Loucy (cell line): Measurements from ENCODE around the gene SECISBP2.

ENCODE experiments used
- H2AFZ ChIP-seq: fragments of 200-600 bp; sonication (generic); 2 replicates; pipeline ENCODE4 v1.6.0; 2016; ENCODE audit warnings: antibody characterized with exemption, mild to moderate bottlenecking, low read length, moderate library complexity
- H3F3A ChIP-seq: fragments of 200-600 bp; 2 replicates; pipeline ENCODE4 v1.6.0; 2016; ENCODE audit warnings: antibody characterized with exemption, low read depth, mild to moderate bottlenecking
- H3K27me3 ChIP-seq: fragments of 200-600 bp; sonication (generic); 2 replicates; pipeline ENCODE4 v1.6.1; 2014; ENCODE audit warnings: low read length, mild to moderate bottlenecking; ENCODE audit not compliant: insufficient read depth, poor library complexity, severe bottlenecking
- H3K36me3 ChIP-seq: fragments of 200-600 bp; sonication (generic); 2 replicates; pipeline ENCODE4 v1.6.1; 2016; ENCODE audit warnings: low read length; ENCODE audit not compliant: insufficient read depth
- H3K4me1 ChIP-seq: fragments of 200-600 bp; sonication (generic); 2 replicates; pipeline ENCODE4 v1.5.1; 2014; ENCODE audit warnings: low read length, mild to moderate bottlenecking; ENCODE audit not compliant: insufficient read depth, poor library complexity, severe bottlenecking
- H3K4me2 ChIP-seq: fragments of 200-600 bp; sonication (generic); 2 replicates; pipeline ENCODE4 v1.6.0; 2014; ENCODE audit warnings: antibody characterized with exemption, low read length, low read depth, mild to moderate bottlenecking; ENCODE audit not compliant: poor library complexity, severe bottlenecking
- H3K4me3 ChIP-seq: fragments of 200-600 bp; sonication (generic); 2 replicates; pipeline ENCODE4 v1.5.1; 2014; ENCODE audit warnings: low read length, mild to moderate bottlenecking, mixed read lengths; ENCODE audit not compliant: poor library complexity, severe bottlenecking
- H3K79me2 ChIP-seq: fragments of 200-600 bp; sonication (generic); 2 replicates; pipeline ENCODE4 v1.6.1; 2014; ENCODE audit warnings: low read length; ENCODE audit not compliant: insufficient read depth
- H3K9ac ChIP-seq: fragments of 200-600 bp; sonication (generic); 2 replicates; pipeline ENCODE4 v1.6.0; 2014; ENCODE audit warnings: mild to moderate bottlenecking, low read depth, low read length, moderate library complexity; ENCODE audit not compliant: poor library complexity, severe bottlenecking
- H3K9me2 ChIP-seq: fragments of 200-600 bp; sonication (generic); replicated peaks from 2 replicates; pipeline ENCODE4 v1.6.1; 2016; ENCODE audit warnings: low read depth, low read length, mixed read lengths
- H3K9me3 ChIP-seq: fragments of 200-600 bp; sonication (generic); 2 replicates; pipeline ENCODE4 v1.6.1; 2014; ENCODE audit warnings: mild to moderate bottlenecking, antibody characterized with exemption, low read length, low read depth; ENCODE audit not compliant: insufficient read depth
- H4K20me1 ChIP-seq: fragments of 200-600 bp; sonication (generic); 2 replicates; pipeline ENCODE4 v1.6.0; 2014; ENCODE audit warnings: antibody characterized with exemption, low read length, mild to moderate bottlenecking; ENCODE audit not compliant: insufficient read depth, poor library complexity, severe bottlenecking
- CTCF ChIP-seq: fragments of 200-600 bp; sonication (generic); conservative IDR thresholded peaks from 2 replicates; pipeline ENCODE4 v1.5.1; 2014; ENCODE audit warnings: mild to moderate bottlenecking, antibody characterized with exemption, low read length
- EZH2phosphoT487 ChIP-seq: fragments of 200-600 bp; IDR thresholded peaks from 2 replicates; pipeline ENCODE4 v1.6.1; 2018; ENCODE audit warnings: antibody characterized with exemption, mild to moderate bottlenecking, moderate library complexity, borderline replicate concordance

The SECISBP2 gene

GRCh38 chr9:89402695-89403427 lies 84.6 kb downstream of the SECISBP2 start:
- Histone ChIP-seq H2AFZ (no peak overlapping the region), H3K27me3 (no peaks in the 10 kb centered on the region), H3K9me2 (no peaks in the 10 kb centered on the region), H4K20me1 (peaks cover 13% of the 10 kb centered on the region), H3K4me3 (no peak overlapping the region), H3K4me2 (no peak overlapping the region), H3K79me2 (peaks cover 54% of the 10 kb centered on the region), H3K4me1 (peaks cover 45% of the 10 kb centered on the region), H3K9me3 (no peaks in the 10 kb centered on the region), H3K9ac (no peak overlapping the region), H3F3A (peaks cover 2% of the 10 kb centered on the region; the same call in 1 of the 2 replicates), H3K36me3 (peaks cover 89% of the 10 kb centered on the region)
- TF ChIP-seq CTCF = no peak
- no peak for TF ChIP-seq EZH2phosphoT487

GRCh38 chr9:89404074-89404473 lies 85.8 kb downstream of the SECISBP2 start:
- Histone ChIP-seq H2AFZ (no peak overlapping the region), H3K4me2 (no peak overlapping the region), H3K4me1 (peaks cover 56% of the 10 kb centered on the region), H3K9ac (no peak overlapping the region), H3K36me3 (peaks cover 77% of the 10 kb centered on the region), H3K79me2 (peaks cover 54% of the 10 kb centered on the region), H3F3A (peaks cover 3% of the 10 kb centered on the region; the same call in 1 of the 2 replicates), H3K9me2 (no peaks in the 10 kb centered on the region), H3K9me3 (no peaks in the 10 kb centered on the region), H4K20me1 (peaks cover 20% of the 10 kb centered on the region), H3K4me3 (no peak overlapping the region), H3K27me3 (no peaks in the 10 kb centered on the region)
- no peak for TF ChIP-seq CTCF
- TF ChIP-seq EZH2phosphoT487 = no peak

GRCh38 chr9:89405826-89406225 lies 87.5 kb downstream of the SECISBP2 start:
- Histone ChIP-seq H2AFZ (no peak overlapping the region), H3F3A (peaks cover 15% of the 10 kb centered on the region; the same call in 1 of the 2 replicates), H3K27me3 (no peaks in the 10 kb centered on the region), H3K4me1 (peaks cover 63% of the 10 kb centered on the region), H3K9me3 (no peaks in the 10 kb centered on the region), H4K20me1 (peaks cover 31% of the 10 kb centered on the region), H3K36me3 (peaks cover 69% of the 10 kb centered on the region; the same call in 1 of the 2 replicates), H3K79me2 (peaks cover 66% of the 10 kb centered on the region), H3K9me2 (no peaks in the 10 kb centered on the region), H3K4me2 (peak overlapping the region; percentile 36), H3K4me3 (no peak overlapping the region), H3K9ac (peak overlapping the region; percentile 8)
- TF ChIP-seq EZH2phosphoT487 (no peak), CTCF (no peak)
